Choroid plexus epithelial cell (primary cell): ENCODE results near the gene CALN1.
"Not testable (repeated sequence)": the region's sequence is repeated elsewhere in the genome, so short reads cannot be mapped to it uniquely, and the experiment has no call there.

ENCODE experiments used
- DNase-seq: peaks from one replicate; pipeline ENCODE4 v3.0.0-alpha.2; 2010; ENCODE audit warnings: low read depth
- H3K4me3 ChIP-seq: 2 replicates; pipeline ENCODE4 v1.5.1; 2011; ENCODE audit warnings: low read depth, mild to moderate bottlenecking, control low read depth, low read length, moderate library complexity
- TF ChIP-seq, protein P1 (sequence below): conservative IDR thresholded peaks from 2 replicates; pipeline ENCODE4 v1.5.1; 2011; ENCODE audit warnings: low read depth, mild to moderate bottlenecking, control low read depth, inconsistent platforms, low read length, moderate library complexity

Gene CALN1

DNA sequence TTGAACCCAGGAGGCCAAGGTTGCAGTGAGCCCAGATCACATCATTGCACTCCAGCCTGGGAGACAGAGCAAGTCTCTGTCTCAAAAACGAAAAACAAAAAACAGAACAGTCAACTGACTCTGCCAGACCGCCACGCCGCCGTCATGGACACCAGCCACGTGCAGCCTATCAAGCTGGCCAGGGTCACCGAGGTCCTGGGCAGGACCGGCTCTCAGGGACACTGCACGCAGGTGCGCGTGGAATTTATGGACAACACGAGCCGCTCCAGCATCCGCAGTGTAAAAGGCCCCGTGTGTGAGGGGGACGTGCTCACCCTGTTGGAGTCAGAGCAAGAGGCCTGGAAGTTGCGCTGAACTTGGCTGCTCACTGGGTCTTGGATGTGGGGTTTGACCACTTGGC lies 470.0 kb downstream of the CALN1 start:
- no peak for DNase-seq
- TF ChIP-seq, protein P1, sequence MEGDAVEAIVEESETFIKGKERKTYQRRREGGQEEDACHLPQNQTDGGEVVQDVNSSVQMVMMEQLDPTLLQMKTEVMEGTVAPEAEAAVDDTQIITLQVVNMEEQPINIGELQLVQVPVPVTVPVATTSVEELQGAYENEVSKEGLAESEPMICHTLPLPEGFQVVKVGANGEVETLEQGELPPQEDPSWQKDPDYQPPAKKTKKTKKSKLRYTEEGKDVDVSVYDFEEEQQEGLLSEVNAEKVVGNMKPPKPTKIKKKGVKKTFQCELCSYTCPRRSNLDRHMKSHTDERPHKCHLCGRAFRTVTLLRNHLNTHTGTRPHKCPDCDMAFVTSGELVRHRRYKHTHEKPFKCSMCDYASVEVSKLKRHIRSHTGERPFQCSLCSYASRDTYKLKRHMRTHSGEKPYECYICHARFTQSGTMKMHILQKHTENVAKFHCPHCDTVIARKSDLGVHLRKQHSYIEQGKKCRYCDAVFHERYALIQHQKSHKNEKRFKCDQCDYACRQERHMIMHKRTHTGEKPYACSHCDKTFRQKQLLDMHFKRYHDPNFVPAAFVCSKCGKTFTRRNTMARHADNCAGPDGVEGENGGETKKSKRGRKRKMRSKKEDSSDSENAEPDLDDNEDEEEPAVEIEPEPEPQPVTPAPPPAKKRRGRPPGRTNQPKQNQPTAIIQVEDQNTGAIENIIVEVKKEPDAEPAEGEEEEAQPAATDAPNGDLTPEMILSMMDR: no peak
- no peak overlapping the region for H3K4me3 ChIP-seq

DNA sequence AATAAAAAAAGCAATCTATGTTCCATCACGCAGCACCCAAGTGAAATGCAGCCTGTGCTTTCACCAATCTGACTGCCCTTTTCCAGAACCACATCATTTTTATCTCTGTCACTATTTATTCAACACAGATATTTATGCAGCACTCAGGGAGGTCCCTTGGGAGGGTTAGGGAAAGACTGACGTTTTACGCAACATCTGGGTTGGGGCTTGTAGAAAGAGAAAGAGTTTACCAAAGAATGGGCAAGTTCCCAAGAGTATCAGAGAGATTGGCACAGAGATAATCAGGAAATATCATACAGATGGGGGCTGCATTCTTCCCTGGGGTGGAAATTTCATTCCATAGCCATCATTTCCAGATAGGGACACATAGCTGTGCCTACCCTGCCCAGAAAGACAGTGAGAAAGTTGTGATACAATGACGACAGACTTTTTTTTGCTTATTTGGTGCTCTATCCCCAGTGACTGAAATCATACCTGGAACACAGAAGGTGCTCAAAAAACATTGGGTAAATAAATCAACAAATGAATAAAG lies 474.2 kb downstream of the CALN1 start:
- H3K4me3 ChIP-seq: no peak overlapping the region
- TF ChIP-seq, protein P1: no peak
- DNase-seq: no peak

DNA sequence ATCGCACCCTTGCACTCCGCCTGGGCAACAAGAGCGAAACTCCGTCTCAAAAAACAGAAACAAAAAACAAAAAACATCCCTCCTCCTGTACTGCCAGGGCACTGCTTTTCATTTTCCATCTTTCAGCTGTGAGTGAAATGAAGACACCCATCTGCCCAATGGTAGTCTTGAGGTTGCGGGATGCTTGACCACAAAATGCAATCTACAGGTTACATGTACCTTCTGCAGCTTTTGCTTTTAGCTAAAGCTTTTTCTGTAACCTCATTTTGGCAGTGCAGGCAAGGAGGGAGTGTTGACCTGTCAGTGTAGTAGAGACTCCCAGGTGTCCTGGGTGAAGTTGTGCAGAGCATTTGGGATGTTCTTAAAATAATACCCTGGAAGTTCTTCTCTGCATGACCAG lies 476.5 kb downstream of the CALN1 start:
- DNase-seq: no peak
- TF ChIP-seq, protein P1: no peak
- H3K4me3 ChIP-seq: no peak overlapping the region

GRCh38 chr7:71933426-71933825 lies 478.7 kb downstream of the CALN1 start:
- TF ChIP-seq, protein P1: no peak
- DNase-seq: no peak
- no peak overlapping the region for H3K4me3 ChIP-seq

DNA sequence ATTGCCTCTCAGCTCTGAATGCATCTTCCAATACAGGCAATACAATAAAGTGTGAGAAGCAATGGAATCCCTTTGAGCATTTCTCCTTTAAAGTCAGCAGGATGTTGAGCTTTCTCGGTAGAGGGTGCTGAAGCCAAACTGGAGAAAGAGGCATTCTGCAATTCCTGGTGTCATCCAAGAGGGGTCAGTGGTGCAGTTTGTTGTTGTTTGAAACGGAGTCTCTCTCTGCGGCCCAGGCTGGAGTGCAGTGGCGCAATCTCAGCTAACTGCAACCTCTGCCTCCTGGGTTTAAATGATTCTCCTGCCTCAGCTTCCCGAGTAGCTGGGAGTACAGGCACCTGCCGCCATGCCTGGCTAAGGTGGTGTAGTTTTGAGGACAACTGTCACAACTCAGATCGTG lies 486.5 kb downstream of the CALN1 start:
- TF ChIP-seq, protein P1: no peak
- no peak overlapping the region for H3K4me3 ChIP-seq
- DNase-seq: no peak

DNA sequence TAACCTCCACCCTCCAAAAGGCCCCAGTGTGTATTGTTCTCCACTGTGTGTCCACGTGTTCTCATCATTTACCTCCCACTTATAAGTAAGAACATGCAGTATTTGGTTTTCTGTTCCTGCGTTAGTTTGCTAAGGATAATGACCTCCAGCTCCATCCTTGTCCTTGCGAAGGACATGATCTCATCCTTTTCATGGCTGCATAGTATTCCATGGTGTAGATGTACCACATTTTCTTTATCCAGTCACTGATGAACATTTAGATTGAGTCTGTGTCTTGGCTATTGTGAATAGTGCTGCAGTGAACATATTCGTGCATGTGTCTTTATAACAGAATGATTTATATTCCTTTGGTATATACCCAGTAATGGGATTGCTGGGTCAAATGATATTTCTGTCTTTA lies 497.9 kb downstream of the CALN1 start:
- H3K4me3 ChIP-seq, DNase-seq: not testable (repeated sequence)

DNA sequence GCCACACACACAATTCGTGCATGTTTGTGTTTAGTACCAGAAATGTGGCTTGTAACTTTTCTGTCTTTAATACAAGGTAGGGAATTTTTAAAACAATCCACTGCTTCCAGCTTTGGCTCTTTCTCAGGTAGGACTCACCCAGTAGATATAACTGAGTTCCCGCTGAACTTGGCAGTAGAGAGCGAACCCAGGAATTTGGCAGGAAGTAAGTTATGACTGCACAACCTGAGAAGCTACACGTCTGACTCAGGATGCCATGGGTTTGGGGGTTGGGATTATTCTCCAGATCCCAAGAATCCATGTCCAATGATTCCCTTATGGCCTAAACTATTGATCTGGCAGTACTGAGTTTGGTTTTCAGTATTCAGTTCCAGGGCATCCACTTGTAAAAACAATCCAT lies 499.7 kb downstream of the CALN1 start:
- TF ChIP-seq, protein P1: no peak
- DNase-seq: no peak
- H3K4me3 ChIP-seq: no peak overlapping the region
